PC-9 (cell line): ENCODE measurements around the gene KRT80. TPM values are rescaled to one million over a fixed set of nuclear protein-coding genes. Genes with fewer than 3 reads are reported as not detected.

Source experiments
- BruUV-seq: library from RNA; stranded (reverse); fragments of 400-500 nt; replicated peaks from 2 replicates; lab custom pipeline; 2021; lab: Mats Ljungman, UMichigan
- CTCF ChIA-PET: fragments of 300-600 bp; sonication (Branson Sonifier 250); formaldehyde crosslinking; loops from one replicate; lab custom pipeline; 2022; ENCODE audit warnings: antibody characterized with exemption; lab: Charles Lee
- POLR2A ChIA-PET: fragments of 300-600 bp; sonication (Branson Sonifier 250); formaldehyde crosslinking; loops from one replicate; lab custom pipeline; 2022; ENCODE audit warnings: antibody characterized with exemption; ENCODE audit not compliant: unreplicated experiment; lab: Charles Lee
- DNase-seq, 2 experiments: peaks; one replicate each; pipeline versions ENCODE4 v3.0.0 to v3.0.0-alpha.2; 2015 to 2022; ENCODE audit warnings: mixed read lengths in 1 of 2
- H2AFZ ChIP-seq: fragments of 200-600 bp; sonication (generic); 2 replicates; pipeline ENCODE4 v1.8.1; 2017; ENCODE audit warnings: antibody characterized with exemption
- H3F3A ChIP-seq: fragments of 200-600 bp; sonication (generic); 2 replicates; pipeline ENCODE4 v1.8.1; 2017; ENCODE audit warnings: antibody characterized with exemption, mild to moderate bottlenecking, low read depth; ENCODE audit not compliant: insufficient read depth
- H3K27ac ChIP-seq: fragments of 200-600 bp; sonication (generic); 2 replicates; pipeline ENCODE4 v1.6.1; 2016; ENCODE audit warnings: mixed run types
- H3K27me3 ChIP-seq: fragments of 200-600 bp; sonication (generic); 2 replicates; pipeline ENCODE4 v1.6.1; 2016; ENCODE audit warnings: low read depth, mixed run types; ENCODE audit not compliant: insufficient read depth
- H3K36me3 ChIP-seq: fragments of 200-600 bp; sonication (generic); 2 replicates; pipeline ENCODE4 v1.6.1; 2016; ENCODE audit warnings: low read depth, mixed run types
- H3K4me1 ChIP-seq: fragments of 200-600 bp; sonication (generic); replicated peaks from 2 replicates; pipeline ENCODE4 v1.6.1; 2016; ENCODE audit warnings: mixed run types; ENCODE audit not compliant: insufficient read depth
- H3K4me2 ChIP-seq: fragments of 200-600 bp; sonication (generic); 2 replicates; pipeline ENCODE4 v1.6.1; 2017; ENCODE audit warnings: mixed run types
- H3K4me3 ChIP-seq: fragments of 200-600 bp; sonication (generic); 2 replicates; pipeline ENCODE4 v1.6.1; 2016; ENCODE audit warnings: mixed run types
- H3K79me2 ChIP-seq: fragments of 200-600 bp; sonication (generic); 2 replicates; pipeline ENCODE4 v1.6.1; 2017; ENCODE audit warnings: low read depth, mixed run types
- H3K9me2 ChIP-seq: fragments of 200-600 bp; sonication (generic); 2 replicates; pipeline ENCODE4 v1.8.1; 2017; ENCODE audit warnings: mild to moderate bottlenecking; ENCODE audit not compliant: insufficient read depth
- H3K9me3 ChIP-seq: fragments of 200-600 bp; sonication (generic); 2 replicates; pipeline ENCODE4 v1.8.1; 2016; ENCODE audit warnings: low read depth; ENCODE audit not compliant: insufficient read depth
- H4K20me1 ChIP-seq: fragments of 200-600 bp; sonication (generic); 2 replicates; pipeline ENCODE4 v1.8.1; 2017; ENCODE audit not compliant: insufficient read depth
- EZH2 ChIP-seq: fragments of 200-600 bp; sonication (generic); IDR thresholded peaks from 2 replicates; pipeline ENCODE4 v1.8.0; 2017; ENCODE audit warnings: antibody characterized with exemption, low read depth
- intact Hi-C: fragments of 100-400 bp; cut with micrococcal nuclease; formaldehyde crosslinking; loops from one replicate; pipeline ENCODE4 v1.10.0; 2022; ENCODE audit not compliant: unreplicated experiment
- total RNA-seq: library from RNA; stranded (reverse); gene quantifications from 2 replicates; pipeline ENCODE4 v1.2.3, GENCODE V29; 2021
- TF ChIP-seq, protein P1 (sequence below): fragments of 200-600 bp; sonication (generic); conservative IDR thresholded peaks from 2 replicates; pipeline ENCODE4 v1.6.1; 2017; ENCODE audit warnings: mixed run types, antibody characterized with exemption, mild to moderate bottlenecking, moderate library complexity

KRT80 gene
- total RNA-seq, 1 experiment from 2014 or later, result 94.9 TPM

DNA sequence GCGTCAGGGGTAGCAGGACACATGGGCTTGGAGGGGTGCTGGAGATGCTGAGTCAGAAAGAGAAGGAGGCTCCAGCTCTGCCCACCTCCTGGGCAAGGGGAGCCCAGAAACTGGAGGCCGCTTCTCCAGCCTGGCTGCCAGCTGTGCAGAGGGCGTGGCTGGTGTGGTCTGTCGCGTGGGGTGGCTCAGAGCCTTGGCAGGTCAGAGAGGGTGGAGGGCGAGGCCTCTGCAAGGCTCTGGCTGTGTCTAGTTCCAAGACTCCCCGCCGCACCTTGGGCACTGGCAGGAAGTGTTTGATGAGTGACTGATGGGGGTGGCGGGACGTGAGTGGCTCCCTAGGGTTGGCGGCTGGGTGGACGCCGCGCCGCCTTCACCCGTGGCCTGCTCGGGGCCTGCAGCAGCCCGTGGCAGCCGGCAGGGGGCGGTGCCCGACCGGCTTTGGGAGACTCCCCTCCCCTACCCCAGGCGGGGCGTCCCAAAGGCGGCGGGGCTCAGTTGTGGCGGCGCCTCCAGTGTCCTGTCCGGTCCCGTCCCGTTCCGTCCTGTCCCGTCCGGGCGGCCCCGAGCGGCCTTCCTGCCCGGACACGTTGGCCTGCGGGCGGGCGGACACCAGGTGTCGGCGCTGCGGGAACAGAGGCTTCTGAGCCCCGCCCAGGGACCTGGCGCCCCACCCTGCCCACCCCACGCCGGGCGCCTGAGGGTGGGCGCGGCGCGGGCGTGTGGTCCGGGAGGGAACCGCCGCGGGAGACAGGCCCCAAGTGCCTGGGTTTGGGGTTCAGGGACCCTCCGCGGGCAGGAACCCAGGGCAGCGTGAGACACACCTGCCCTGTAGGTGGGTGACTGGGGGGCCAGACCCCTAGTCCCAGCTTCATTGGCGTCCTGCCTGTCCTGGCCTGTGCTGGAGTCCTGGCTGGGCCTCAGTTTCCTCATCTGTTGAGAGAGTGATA lies 39.7 kb downstream of the KRT80 start:
- no peaks in the 10 kb centered on the region for H4K20me1 ChIP-seq
- intact Hi-C loops, result no loop called here
- H3K9me3 ChIP-seq, result no peaks in the 10 kb centered on the region
- peak overlapping the region; percentile 96 for H3K4me2 ChIP-seq
- H3K79me2 ChIP-seq, result peaks cover 6% of the 10 kb centered on the region; the same call in 1 of the 2 replicates
- peak overlapping the region; percentile 100 for H3K27ac ChIP-seq
- no peaks in the 10 kb centered on the region for H3K9me2 ChIP-seq
- peak overlapping the region; percentile 55 for H2AFZ ChIP-seq
- ChIA-PET POLR2A (interaction anchor here (0.6 to 0.7 kb wide), 2 partner anchors 341 to 793 kb away, joined by 3 read pairs; no protein-coding TSS in a partner anchor), CTCF (no interaction called here)
- no TSS peak for BruUV-seq
- peaks cover 67% of the 10 kb centered on the region for H3F3A ChIP-seq
- TF ChIP-seq, protein P1, sequence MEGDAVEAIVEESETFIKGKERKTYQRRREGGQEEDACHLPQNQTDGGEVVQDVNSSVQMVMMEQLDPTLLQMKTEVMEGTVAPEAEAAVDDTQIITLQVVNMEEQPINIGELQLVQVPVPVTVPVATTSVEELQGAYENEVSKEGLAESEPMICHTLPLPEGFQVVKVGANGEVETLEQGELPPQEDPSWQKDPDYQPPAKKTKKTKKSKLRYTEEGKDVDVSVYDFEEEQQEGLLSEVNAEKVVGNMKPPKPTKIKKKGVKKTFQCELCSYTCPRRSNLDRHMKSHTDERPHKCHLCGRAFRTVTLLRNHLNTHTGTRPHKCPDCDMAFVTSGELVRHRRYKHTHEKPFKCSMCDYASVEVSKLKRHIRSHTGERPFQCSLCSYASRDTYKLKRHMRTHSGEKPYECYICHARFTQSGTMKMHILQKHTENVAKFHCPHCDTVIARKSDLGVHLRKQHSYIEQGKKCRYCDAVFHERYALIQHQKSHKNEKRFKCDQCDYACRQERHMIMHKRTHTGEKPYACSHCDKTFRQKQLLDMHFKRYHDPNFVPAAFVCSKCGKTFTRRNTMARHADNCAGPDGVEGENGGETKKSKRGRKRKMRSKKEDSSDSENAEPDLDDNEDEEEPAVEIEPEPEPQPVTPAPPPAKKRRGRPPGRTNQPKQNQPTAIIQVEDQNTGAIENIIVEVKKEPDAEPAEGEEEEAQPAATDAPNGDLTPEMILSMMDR, result peak; percentile 96
- no peak for TF ChIP-seq EZH2
- H3K4me3 ChIP-seq, result peak overlapping the region; percentile 54
- H3K36me3 ChIP-seq, result no peaks in the 10 kb centered on the region
- peaks cover 88% of the 10 kb centered on the region for H3K4me1 ChIP-seq
- DNase-seq, result peak; percentile 76 to 84
- H3K27me3 ChIP-seq, result no peaks in the 10 kb centered on the region

DNA sequence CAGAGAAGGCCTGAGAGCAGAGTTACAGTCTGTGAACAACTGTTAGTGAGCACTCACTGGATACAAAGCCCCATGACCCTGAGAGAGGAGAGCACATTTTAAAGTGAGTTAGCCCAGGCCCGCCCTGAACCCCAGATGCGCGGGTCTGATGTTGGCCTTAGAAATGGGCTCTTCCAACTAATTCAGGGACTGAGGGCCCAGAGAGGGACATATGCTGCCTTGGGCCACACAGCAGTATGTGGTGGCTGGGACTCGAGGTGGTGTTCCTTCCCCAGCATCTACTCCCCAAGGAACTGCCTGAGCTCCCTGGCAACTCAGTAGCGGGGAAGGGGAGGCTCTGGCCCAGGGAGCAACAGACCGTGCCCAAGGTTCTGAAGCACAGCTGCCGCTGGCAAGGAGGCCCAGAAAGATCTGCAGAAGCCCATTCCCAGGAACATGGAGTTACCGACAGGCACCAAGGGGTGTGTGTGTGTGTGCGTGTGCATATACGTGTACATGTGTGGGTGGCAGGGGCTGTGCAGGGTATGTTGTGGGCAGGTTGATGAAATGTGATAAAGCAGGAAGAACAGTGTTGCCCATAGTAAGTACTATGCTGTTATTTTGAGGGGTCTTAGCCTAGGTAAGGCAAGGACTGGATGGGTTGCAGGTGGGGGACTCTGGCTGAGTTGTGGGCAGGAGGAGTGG lies 40.5 kb downstream of the KRT80 start:
- Histone ChIP-seq H3K9me3 (no peaks in the 10 kb centered on the region), H3K27ac (peak overlapping the region; percentile 100), H3K27me3 (no peaks in the 10 kb centered on the region), H3K4me2 (peak overlapping the region; percentile 96), H4K20me1 (no peaks in the 10 kb centered on the region), H3F3A (peaks cover 69% of the 10 kb centered on the region), H3K36me3 (no peaks in the 10 kb centered on the region; the same call in 1 of the 2 replicates), H3K4me3 (no peak overlapping the region), H3K9me2 (no peaks in the 10 kb centered on the region), H2AFZ (no peak overlapping the region), H3K79me2 (peaks cover 14% of the 10 kb centered on the region), H3K4me1 (peaks cover 80% of the 10 kb centered on the region)
- ChIA-PET CTCF (no interaction called here), POLR2A (interaction anchor here (0.6 kb wide), 1 partner anchor 794 kb away, joined by 3 read pairs; no protein-coding TSS in a partner anchor)
- intact Hi-C loops, result no loop called here
- BruUV-seq, result no TSS peak
- TF ChIP-seq, protein P1, result no peak
- DNase-seq, result peak in 1 of 2 experiments; percentile 30

DNA sequence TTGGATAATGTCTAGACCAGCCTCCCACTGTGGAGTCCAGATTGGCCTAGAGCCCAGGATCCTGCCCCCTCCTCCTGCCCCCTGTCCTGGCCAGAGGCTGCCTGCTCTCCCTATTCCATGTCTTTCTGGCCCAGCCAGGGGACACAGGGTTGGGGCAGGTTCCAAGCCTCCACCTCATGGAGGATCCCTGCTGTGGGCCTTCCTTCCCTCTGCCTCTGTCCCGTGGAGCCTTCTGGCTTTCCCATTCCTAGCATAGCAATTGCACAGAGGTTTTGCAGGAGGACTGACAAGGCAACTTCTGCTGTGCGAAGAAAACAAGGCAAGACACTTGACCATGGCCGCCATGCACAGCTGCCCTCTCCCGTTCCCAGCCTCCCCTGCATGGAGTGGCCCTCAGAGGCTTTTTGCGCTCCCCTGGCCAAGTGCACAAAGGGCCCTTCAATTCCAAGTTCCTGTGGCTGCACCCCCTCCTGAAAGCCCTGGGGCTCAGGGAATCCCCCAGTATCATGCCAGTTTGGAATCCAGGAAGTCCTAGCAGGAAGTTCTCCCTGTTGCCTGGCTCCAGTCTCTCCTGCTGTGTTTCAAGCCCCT lies 42.1 kb downstream of the KRT80 start:
- Histone ChIP-seq H2AFZ (no peak overlapping the region), H3K27ac (peak overlapping the region; percentile 100), H3K79me2 (peaks cover 30% of the 10 kb centered on the region), H3K9me2 (no peaks in the 10 kb centered on the region), H3K36me3 (peaks cover 5% of the 10 kb centered on the region; the same call in 1 of the 2 replicates), H3K27me3 (no peaks in the 10 kb centered on the region), H4K20me1 (no peaks in the 10 kb centered on the region), H3K9me3 (no peaks in the 10 kb centered on the region), H3K4me3 (no peak overlapping the region), H3F3A (peaks cover 72% of the 10 kb centered on the region), H3K4me2 (peak overlapping the region; percentile 79), H3K4me1 (peaks cover 72% of the 10 kb centered on the region)
- no TSS peak for BruUV-seq
- ChIA-PET CTCF (interaction anchor here (0.7 to 1.3 kb wide), 2 partner anchors 8 to 730 kb away, joined by 4 to 6 read pairs; no protein-coding TSS in a partner anchor), POLR2A (interaction anchor here (0.6 to 2.9 kb wide), 3 partner anchors 94 to 650 kb away, joined by 8 to 51 read pairs (median 9); no protein-coding TSS in a partner anchor)
- TF ChIP-seq EZH2, result no peak
- TF ChIP-seq, protein P1, result no peak
- DNase-seq, result peak; percentile 53 to 69
- intact Hi-C loops, result loop anchor here (5.0 kb wide), 3 partner anchors 293 to 778 kb away; no protein-coding TSS in a partner anchor
